Islet of Langerhans (tissue), 1 donor: ENCODE results near the gene PLD3.
"Not testable (repeated sequence)": the region's sequence is repeated elsewhere in the genome, so short reads cannot be mapped to it uniquely, and the experiment has no call there.

Experiments
- FAIRE-seq: peaks from one replicate; lab custom pipeline; 2011; peaks lifted over from hg19 to GRCh38; lab: Jason Lieb, UNC

Gene PLD3

GRCh38 chr19:40390084-40390742, 41.7 kb downstream of the PLD3 start, which contains the start of gene HIPK4:
Gene HIPK4, minus strand, starts transcription at chr19:40390181. Its CDS starts 279 bp downstream, at chr19:40389902.
- no peak for FAIRE-seq

- FAIRE-seq: no peak
Observed at GRCh38 chr19:40392123-40392522, 43.6 kb downstream of the PLD3 start.

GRCh38 chr19:40392894-40393517, 44.5 kb downstream of the PLD3 start:
- FAIRE-seq: no peak

- FAIRE-seq: no peak
Observed at GRCh38 chr19:40393894-40394815, 45.7 kb downstream of the PLD3 start.

- FAIRE-seq: no peak
Observed at GRCh38 chr19:40394816-40395210, 46.3 kb downstream of the PLD3 start.

GRCh38 chr19:40395956-40396355, 47.5 kb downstream of the PLD3 start:
- FAIRE-seq: no peak

GRCh38 chr19:40396886-40397567, 48.5 kb downstream of the PLD3 start:
- FAIRE-seq: no peak

GRCh38 chr19:40397568-40397906, 49.0 kb downstream of the PLD3 start:
- no peak for FAIRE-seq

GRCh38 chr19:40398417-40399131, 50.1 kb downstream of the PLD3 start:
- FAIRE-seq: no peak

GRCh38 chr19:40400559-40400958, 52.1 kb downstream of the PLD3 start:
- no peak for FAIRE-seq

- no peak for FAIRE-seq
Observed at GRCh38 chr19:40403262-40403984, 54.9 kb downstream of the PLD3 start.

GRCh38 chr19:40407714-40408597, 59.5 kb downstream of the PLD3 start:
- FAIRE-seq: no peak

- FAIRE-seq: not testable (repeated sequence)
Observed at GRCh38 chr19:40408598-40408925, 60.1 kb downstream of the PLD3 start.

- FAIRE-seq: no peak
Observed at GRCh38 chr19:40410030-40410389, 61.5 kb downstream of the PLD3 start.

GRCh38 chr19:40411125-40411842, 62.8 kb downstream of the PLD3 start:
- FAIRE-seq: no peak

GRCh38 chr19:40411958-40412499, 63.5 kb downstream of the PLD3 start:
- FAIRE-seq: no peak

GRCh38 chr19:40412866-40413265, 64.4 kb downstream of the PLD3 start:
- no peak for FAIRE-seq

- FAIRE-seq: no peak
Observed at GRCh38 chr19:40413291-40413845, 64.9 kb downstream of the PLD3 start, which contains the start of gene PRX. Gene PRX, minus strand, starts transcription at chr19:40413378. Its CDS starts 5,446 bp downstream, at chr19:40407932.
